NCI-H2107 treated with DMSO at 0.1 percent for 48 hours (cell line): ENCODE measurements around the gene FOXD2.

Experiments
- DNase-seq: peaks from one replicate; lab custom pipeline; 2025; ENCODE audit not compliant: unreplicated experiment; lab: John Stamatoyannopoulos, UW

Gene FOXD2

GRCh38 chr1:47437447-47438164, at the start of gene FOXD2:
Gene FOXD2, plus strand, starts transcription at chr1:47438044. Its CDS starts 92 bp downstream, at chr1:47438136.
- peak; percentile 82 for DNase-seq

- DNase-seq: peak; percentile 49
Observed at GRCh38 chr1:47388891-47389238, 49.0 kb upstream of the FOXD2 start.

- DNase-seq: no peak
Observed at GRCh38 chr1:47389731-47390130, 48.1 kb upstream of the FOXD2 start.

DNA sequence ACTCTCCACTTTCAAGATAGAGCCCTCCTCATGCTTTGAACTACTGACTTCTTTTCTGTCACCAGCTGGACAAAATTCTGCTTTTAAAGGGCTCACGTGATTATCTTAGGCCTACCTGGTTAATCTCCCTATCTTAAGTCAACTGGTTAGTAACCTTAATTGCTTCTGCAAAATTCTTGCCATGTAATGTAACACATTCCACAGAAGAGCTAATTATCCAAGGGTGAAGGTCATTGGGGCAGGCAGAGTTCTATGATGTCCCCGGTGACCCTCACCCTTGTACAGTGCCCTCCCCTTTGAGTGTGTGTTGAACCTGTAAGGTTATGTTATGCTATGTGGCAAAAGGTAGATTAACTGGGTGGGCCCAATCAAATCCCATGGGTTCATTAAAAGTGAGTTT, 47.0 kb upstream of the FOXD2 start:
- DNase-seq: no peak

DNA sequence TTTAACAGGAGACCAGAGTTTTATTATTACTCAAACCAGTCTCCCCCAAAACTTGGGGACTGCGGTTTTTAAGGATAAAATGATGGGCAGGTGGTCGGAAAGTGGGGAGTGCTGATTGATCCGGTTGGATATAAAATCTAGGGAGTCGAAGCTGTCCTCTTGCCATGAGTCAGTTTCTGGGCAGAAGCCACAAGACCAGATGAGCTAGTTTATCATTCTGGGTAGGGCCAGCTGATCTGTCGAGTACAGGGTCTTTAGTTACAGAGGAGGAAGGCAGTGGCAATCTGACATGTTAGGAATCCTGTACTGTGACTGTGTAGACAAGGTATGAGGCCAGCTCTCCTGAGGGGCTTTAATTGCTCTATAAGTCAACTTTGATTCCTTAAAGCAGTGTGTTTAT, 44.7 kb upstream of the FOXD2 start:
- no peak for DNase-seq

- DNase-seq: no peak
Observed at GRCh38 chr1:47395433-47395832, 42.4 kb upstream of the FOXD2 start.

GRCh38 chr1:47396671-47397196, 41.1 kb upstream of the FOXD2 start:
- no peak for DNase-seq

DNA sequence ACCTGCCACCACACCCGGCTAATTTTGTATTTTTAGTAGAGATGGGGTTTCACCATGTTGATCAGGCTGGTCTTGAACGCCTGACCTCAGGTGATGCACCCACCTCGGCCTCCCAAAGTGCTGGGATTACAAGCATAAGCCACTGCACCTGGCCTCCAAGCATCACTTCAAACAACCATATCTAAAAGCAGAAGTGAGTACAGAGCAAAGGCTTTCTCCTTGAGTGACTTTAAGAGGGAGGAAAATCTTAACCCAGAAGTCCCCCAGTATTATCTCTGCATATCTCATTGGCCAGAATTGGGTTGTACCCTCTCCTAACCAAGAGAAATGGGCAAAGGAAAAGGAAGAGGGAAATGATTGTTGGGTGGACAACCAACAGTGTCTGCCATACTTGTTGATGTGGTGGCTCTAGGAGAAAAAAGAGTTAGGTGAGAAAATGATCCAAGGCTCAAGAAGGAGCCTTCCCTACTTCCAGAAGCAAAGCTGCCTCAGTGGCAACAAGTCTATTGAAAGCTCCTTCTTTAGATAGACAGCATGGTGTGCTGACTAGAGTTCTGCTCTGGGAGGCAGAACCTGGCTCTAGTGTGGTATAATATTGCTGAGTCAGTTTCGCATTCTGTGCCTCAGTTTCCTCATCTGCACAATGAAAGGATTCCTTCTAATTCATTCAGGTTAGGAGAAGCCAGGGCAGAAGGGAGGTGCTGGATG, 38.6 kb upstream of the FOXD2 start:
- DNase-seq: no peak

DNA sequence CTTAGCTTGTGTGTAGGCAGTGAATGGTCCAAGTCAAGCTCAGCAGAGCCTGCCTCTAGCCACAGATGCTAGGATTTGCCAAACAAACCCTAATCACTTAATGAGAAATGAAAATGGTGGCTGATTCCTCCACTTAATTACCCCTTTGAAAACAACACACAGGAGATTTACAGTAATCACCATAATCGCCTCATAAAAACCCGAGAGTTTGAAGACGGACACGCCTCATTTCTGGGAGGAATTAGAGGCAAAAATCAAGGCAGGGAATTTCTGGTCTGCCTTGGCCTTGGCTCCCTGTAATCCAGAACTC, 38.0 kb upstream of the FOXD2 start:
- no peak for DNase-seq

- DNase-seq: no peak
Observed at GRCh38 chr1:47401761-47402160, 36.1 kb upstream of the FOXD2 start.

DNA sequence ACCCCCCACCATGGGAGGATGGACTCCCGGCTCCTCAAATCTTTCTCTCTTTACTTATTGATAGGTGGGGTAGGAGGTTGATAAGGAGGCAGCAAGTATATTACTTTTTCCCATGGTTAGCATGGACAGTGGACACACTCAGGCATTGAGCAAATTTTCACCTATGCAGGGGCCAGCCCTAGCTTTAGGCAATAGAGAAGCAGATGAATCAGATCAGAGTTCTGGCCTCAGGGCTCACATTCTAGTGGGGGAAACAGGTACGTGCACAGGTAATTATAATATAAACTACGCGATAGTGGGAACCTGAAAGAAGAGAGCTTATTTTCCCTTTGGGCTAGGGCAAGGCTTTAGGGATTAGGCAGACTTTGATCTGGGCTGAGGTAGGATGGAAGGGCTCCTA, 35.3 kb upstream of the FOXD2 start:
- no peak for DNase-seq

- no peak for DNase-seq
Observed at GRCh38 chr1:47403321-47403910, 34.4 kb upstream of the FOXD2 start.

DNA sequence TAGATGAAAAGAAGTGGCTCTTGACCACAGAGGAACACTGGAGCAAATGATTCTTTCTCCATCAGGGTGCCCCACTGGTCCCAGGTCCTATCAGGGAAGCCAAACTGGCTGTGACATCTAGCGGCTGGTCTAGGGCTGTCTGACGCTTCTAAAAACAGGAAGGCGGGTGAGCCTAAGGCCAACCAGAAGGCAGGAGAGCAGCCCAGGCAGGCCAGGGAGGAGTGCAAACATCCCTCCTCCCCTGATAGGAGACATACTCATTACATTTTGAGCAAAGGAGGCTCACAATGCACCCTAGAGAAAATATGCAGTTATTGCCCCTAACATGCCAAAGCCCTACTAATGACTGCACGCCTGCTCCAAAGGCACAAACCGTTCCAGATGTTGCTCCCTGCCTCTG, 32.1 kb upstream of the FOXD2 start:
- no peak for DNase-seq

GRCh38 chr1:47406966-47407365, 30.9 kb upstream of the FOXD2 start:
- DNase-seq: no peak

GRCh38 chr1:47407481-47407880, 30.4 kb upstream of the FOXD2 start:
- no peak for DNase-seq

GRCh38 chr1:47409311-47410067, 28.4 kb upstream of the FOXD2 start:
- no peak for DNase-seq

DNA sequence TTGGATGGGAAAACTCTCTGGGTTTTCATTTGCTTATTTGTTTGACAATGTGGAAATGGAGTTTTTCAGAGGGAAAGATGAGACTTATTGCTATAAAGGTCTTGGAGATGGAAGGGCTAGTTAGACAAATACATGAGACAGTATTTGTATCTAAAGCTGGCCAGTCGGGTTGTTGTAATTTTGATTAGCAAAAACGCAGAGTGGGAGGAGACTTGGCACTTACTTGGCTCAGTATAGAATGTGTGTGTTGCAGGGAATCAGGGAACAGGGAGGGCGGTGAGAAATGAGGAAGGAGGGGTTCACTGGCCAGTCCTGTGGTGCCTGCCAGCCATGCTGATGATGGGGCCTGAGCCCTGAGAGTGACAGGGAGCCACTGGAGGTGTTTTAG, 27.8 kb upstream of the FOXD2 start:
- DNase-seq: no peak

- DNase-seq: no peak
Observed at GRCh38 chr1:47411436-47411835, 26.4 kb upstream of the FOXD2 start.

GRCh38 chr1:47412437-47412836, 25.4 kb upstream of the FOXD2 start:
- no peak for DNase-seq

DNA sequence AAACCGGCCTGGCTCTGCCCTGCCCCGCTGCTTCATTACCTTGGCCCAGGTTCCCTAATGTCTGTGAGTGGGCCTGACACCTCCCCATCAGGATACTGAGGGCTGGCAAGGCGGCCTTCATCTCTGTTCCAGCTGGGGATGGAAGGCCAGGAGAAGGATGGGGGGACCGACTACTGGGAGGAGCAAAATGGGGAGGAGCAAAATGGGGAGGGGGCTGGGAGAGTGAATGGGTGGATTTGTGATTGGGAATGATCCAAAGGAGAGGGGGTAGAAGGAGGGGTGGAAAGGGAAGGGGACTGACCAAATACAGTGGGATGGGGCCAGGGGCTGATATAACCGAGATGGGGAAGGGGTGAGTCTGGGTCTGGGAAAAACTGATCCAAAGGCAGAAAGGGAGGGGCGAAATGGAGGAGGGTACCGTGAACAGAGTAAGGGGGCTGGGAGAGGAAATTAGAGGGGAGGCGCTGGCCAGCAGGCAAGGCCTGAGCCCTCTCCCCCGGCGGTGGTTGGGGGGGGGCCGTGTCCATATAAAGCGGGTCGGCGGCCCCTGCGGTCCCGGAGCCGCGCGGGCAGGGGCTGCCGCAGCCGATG, 22.0 kb upstream of the FOXD2 start, which contains the start of gene FOXE3:
TSS of gene FOXE3 (plus strand) at position 558 of the 591 bp plus-strand sequence. CDS start at position 589, 31 bp downstream.
- no peak for DNase-seq
